Measurements from ENCODE around the gene SCG3. TPM values are rescaled to one million over a fixed set of nuclear protein-coding genes. Genes with fewer than 3 reads are reported as not detected.

The SCG3 gene
- total and polyA plus RNA-seq, 4 donors = 0.14 to 1.3 (median 0.26) TPM

DNA sequence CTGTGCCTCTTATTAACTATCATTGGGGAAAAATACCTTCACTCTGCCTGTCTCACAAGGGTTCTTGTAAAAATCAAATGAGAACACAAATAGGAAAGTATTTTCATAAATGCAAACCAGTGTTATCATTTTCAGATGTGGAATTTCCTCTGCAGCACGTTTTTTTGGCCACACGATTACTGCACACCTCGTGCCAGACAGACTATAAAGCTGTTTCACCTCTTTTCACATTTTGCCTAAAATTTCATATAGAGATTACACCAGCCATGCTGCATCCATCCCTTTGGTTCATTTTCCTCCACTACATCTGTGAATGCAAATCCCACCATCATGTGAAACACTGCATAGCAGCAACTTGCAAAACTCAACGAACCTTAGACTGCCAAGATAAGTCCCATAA, 68.9 kb downstream of the SCG3 start:
- no peak for ATAC-seq (ENCODE audit: insufficient read depth, low FRiP score)
- 79 to 89% methylated on average over 4 of the region's 4 CpGs for WGBS, 2 donors
- no peak for TF ChIP-seq CTCF (IDR thresholded peaks at IDR 0.05; ENCODE audit: control extremely low read depth, extremely low read depth)

GRCh38 chr15:51750792-51751696, 69.7 kb downstream of the SCG3 start, which contains the start of gene TMOD2:
TSS of gene TMOD2 (plus strand) at chr15:51751597. CDS start at chr15:51766442, 14,845 bp downstream.
- ATAC-seq (ENCODE audit: insufficient read depth, low FRiP score) = peak; percentile 90
- Histone ChIP-seq H3K4me1 (ENCODE audit: control insufficient read depth in 5 of 5, insufficient read depth in 5 of 5, low read length in 5 of 5) (peaks cover 0 to 10% (median 4%) of the 10 kb centered on the region in 5 donors), H3K4me3 (peak within 1 kb of the TSS; percentile 92), H3K36me3 (ENCODE audit: control insufficient read depth in 4 of 4, insufficient read depth in 4 of 4, low read length in 4 of 4) (no peaks in the 10 kb centered on the region), H3K27ac (ENCODE audit: low read depth in 1 of 2, low read length in 1 of 2) (peak within 1 kb of the TSS; percentile 63 to 70), H3K9ac (ENCODE audit: insufficient read depth in 1 of 2, low read length in 2 of 2) (no peak within 1 kb of the TSS), H3K9me3 (ENCODE audit: control insufficient read depth in 4 of 4, insufficient read depth in 3 of 4, low read length in 3 of 4) (no peaks in the 10 kb centered on the region), H3K27me3 (ENCODE audit: control insufficient read depth in 3 of 3, insufficient read depth in 3 of 3, low read length in 2 of 3) (peaks cover 0 to 57% (median 41%) of the 10 kb centered on the region in 3 donors)
- no peak for TF ChIP-seq CTCF (IDR thresholded peaks at IDR 0.05; ENCODE audit: control extremely low read depth, extremely low read depth)
- 9 to 15% methylated on average over 46 to 65 of the region's 65 CpGs for WGBS, 2 donors
- DNase-seq = peak; percentile 26 to 56 (median 35)

More for the DNA sequence above, 68.9 kb downstream of the SCG3 start:
- no peak overlapping the region for H3K9ac ChIP-seq (ENCODE audit: insufficient read depth in 1 of 2, low read length in 2 of 2)
- peaks cover 0 to 10% (median 4%) of the 10 kb centered on the region in 5 donors for H3K4me1 ChIP-seq (ENCODE audit: control insufficient read depth in 5 of 5, insufficient read depth in 5 of 5, low read length in 5 of 5)
- H3K27me3 ChIP-seq (ENCODE audit: control insufficient read depth in 3 of 3, insufficient read depth in 3 of 3, low read length in 2 of 3) = peaks cover 0 to 54% (median 45%) of the 10 kb centered on the region in 3 donors
- no peaks in the 10 kb centered on the region for H3K36me3 ChIP-seq (ENCODE audit: control insufficient read depth in 4 of 4, insufficient read depth in 4 of 4, low read length in 4 of 4)
- no peak overlapping the region for H3K27ac ChIP-seq (ENCODE audit: low read depth in 1 of 2, low read length in 1 of 2)
- H3K4me3 ChIP-seq = no peak overlapping the region
- H3K9me3 ChIP-seq (ENCODE audit: control insufficient read depth in 4 of 4, insufficient read depth in 3 of 4, low read length in 3 of 4) = no peaks in the 10 kb centered on the region
- DNase-seq = no peak

GRCh38 chr15:51751697-51752683, 70.7 kb downstream of the SCG3 start:
- DNase-seq = peak in 2 of 3 donors; percentile 38 to 46
- H3K27me3 ChIP-seq (ENCODE audit: control insufficient read depth in 3 of 3, insufficient read depth in 3 of 3, low read length in 2 of 3) = peaks cover 0 to 57% (median 41%) of the 10 kb centered on the region in 3 donors
- H3K9me3 ChIP-seq (ENCODE audit: control insufficient read depth in 4 of 4, insufficient read depth in 3 of 4, low read length in 3 of 4) = no peaks in the 10 kb centered on the region
- H3K9ac ChIP-seq (ENCODE audit: insufficient read depth in 1 of 2, low read length in 2 of 2) = no peak overlapping the region
- H3K36me3 ChIP-seq (ENCODE audit: control insufficient read depth in 4 of 4, insufficient read depth in 4 of 4, low read length in 4 of 4) = no peaks in the 10 kb centered on the region
- peak overlapping the region; percentile 63 to 70 for H3K27ac ChIP-seq (ENCODE audit: low read depth in 1 of 2, low read length in 1 of 2)
- no peak for TF ChIP-seq CTCF (IDR thresholded peaks at IDR 0.05; ENCODE audit: control extremely low read depth, extremely low read depth)
- peak; percentile 20 for ATAC-seq (ENCODE audit: insufficient read depth, low FRiP score)
- peak overlapping the region; percentile 92 for H3K4me3 ChIP-seq
- 4% methylated on average over 57 to 71 of the region's 71 CpGs for WGBS, 2 donors
- peaks cover 0 to 10% (median 4%) of the 10 kb centered on the region in 5 donors for H3K4me1 ChIP-seq (ENCODE audit: control insufficient read depth in 5 of 5, insufficient read depth in 5 of 5, low read length in 5 of 5)

Measured in lung (tissue), 12 donors.